ENCODE measurements around the gene TLR9.

DNA sequence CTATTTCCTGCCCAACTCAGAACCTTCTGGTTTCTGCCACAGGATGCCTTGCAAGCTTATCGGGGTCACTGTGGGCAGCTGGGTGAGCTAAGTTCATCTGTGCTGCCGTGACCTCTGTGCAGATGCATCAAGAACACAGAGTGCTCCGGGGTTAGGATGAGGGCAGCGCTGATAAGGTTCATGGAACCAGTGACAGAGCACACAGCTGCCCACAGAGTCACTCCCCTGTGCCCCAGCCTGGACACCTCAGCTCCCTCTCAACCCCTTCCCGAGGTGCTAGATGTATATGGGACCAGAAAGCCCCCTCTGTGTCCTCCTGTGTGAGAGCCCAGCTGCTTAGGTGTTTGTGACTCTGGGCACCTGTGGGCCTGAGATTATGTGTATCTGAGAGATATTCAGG, 43.2 kb downstream of the TLR9 start:
- TF ChIP-seq CTCF (IDR thresholded peaks at IDR 0.05) (no peak), POLR2A (IDR thresholded peaks at IDR 0.05) (no peak)
